Activated T-helper 17 cell treated with anti-CD3 and anti-CD28 coated beads, Interleukin-2, amount 50 U/mL, for 72 hours (primary cell): ENCODE data around the gene GREM2. TPM values are rescaled to one million over a fixed set of nuclear protein-coding genes. Genes with fewer than 3 reads are reported as not detected.
A peak's percentile ranks its signal among the peaks of the same experiment; 100 is the strongest.

Source experiments
- ATAC-seq: fragments of 150-1000 bp; cut with Tn5 transposase; replicated peaks from 2 replicates; pipeline ENCODE4 v1.10.0; 2021; ENCODE audit warnings: mild to moderate bottlenecking, moderate library complexity
- H3K27ac Mint-ChIP-seq: one replicate; pipeline ENCODE4 v1.8.0; 2022; ENCODE audit warnings: mixed read lengths
- H3K27me3 Mint-ChIP-seq: one replicate; pipeline ENCODE4 v1.8.0; 2022; ENCODE audit warnings: mixed read lengths
- H3K36me3 Mint-ChIP-seq: one replicate; pipeline ENCODE4 v1.8.0; 2022; ENCODE audit warnings: low read depth, mild to moderate bottlenecking, mixed read lengths
- H3K4me1 Mint-ChIP-seq: one replicate; pipeline ENCODE4 v1.8.0; 2022; ENCODE audit warnings: mixed read lengths
- H3K4me3 Mint-ChIP-seq: one replicate; pipeline ENCODE4 v1.8.0; 2022; ENCODE audit warnings: mild to moderate bottlenecking, mixed read lengths
- H3K9me3 Mint-ChIP-seq: one replicate; pipeline ENCODE4 v1.8.0; 2022; ENCODE audit warnings: mixed read lengths
- total RNA-seq, 2 donors: library from RNA; stranded (reverse); gene quantifications; one replicate each; pipeline ENCODE4 v1.2.3, GENCODE V29; 2022

The GREM2 gene
- total RNA-seq, 2 donors from 2014 or later = 3.4 to 7.5 TPM

DNA sequence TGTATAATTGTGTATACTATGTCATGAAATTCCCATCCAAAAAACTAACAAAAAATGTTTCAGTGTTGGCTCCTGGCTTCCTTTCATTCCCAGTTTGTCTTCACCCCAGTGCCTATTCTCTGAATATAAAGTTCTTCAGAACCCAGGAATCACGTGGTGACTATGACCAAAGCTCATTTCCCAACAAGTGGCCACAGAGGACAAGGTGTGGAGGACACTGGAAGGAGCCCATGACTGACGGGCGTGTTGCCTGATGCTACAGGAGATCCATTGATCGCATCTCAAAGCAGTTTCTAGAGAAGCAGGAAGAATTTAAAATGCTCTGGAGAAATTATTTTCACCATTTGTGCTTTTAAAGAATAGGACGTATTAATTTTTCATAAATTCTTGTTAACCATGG is 7.4 kb upstream of the GREM2 start:
- Mint-ChIP-seq H3K27me3 (no peaks in the 10 kb centered on the region), H3K9me3 (no peaks in the 10 kb centered on the region), H3K4me1 (peaks cover 5% of the 10 kb centered on the region), H3K27ac (no peak overlapping the region), H3K36me3 (no peaks in the 10 kb centered on the region), H3K4me3 (no peak overlapping the region)
- ATAC-seq = no peak

DNA sequence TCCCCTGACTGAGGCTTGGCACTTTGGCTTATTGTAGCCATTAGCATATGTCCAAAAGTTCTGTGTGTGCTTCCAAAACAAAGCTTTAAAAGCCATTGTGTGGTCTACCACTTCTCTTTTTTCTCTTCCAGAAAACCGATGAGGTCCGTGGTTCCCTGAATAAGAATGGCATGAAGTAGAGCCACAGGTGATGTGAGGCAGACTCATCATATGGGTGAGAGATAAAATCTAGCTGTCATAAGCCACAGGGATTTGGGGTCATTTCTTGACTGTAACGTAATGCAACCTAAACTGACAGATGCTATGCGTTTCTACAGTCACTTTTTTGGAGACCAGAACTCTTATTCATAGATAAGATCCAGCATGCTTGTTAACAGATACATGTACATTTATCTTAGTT is 7.0 kb upstream of the GREM2 start:
- H3K27ac Mint-ChIP-seq = no peak overlapping the region
- no peaks in the 10 kb centered on the region for H3K9me3 Mint-ChIP-seq
- no peaks in the 10 kb centered on the region for H3K36me3 Mint-ChIP-seq
- no peak overlapping the region for H3K4me3 Mint-ChIP-seq
- H3K27me3 Mint-ChIP-seq = no peaks in the 10 kb centered on the region
- H3K4me1 Mint-ChIP-seq = peaks cover 5% of the 10 kb centered on the region
- peak; percentile 96 for ATAC-seq

DNA sequence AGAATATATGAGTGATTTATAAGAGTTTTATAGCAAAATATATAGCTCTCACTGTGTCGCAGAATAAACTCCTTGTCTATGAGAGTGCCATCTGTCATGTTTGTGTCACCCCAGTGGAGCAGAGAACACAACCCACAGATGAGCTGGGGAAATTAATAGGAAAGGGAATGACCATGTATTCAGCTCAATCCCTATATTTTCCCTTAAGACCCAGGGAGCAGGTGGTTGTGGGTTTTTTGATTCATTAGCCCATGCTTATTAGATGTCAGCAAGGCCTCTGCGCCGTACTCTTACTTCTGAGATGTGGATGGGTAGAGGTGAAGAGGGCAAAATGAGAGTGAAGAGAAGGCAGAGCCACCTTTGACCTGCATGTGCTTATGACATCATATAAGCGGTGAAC is 4.1 kb upstream of the GREM2 start:
- ATAC-seq = no peak
- Mint-ChIP-seq H3K4me3 (no peak overlapping the region), H3K27ac (no peak overlapping the region), H3K4me1 (peaks cover 34% of the 10 kb centered on the region), H3K27me3 (no peaks in the 10 kb centered on the region), H3K36me3 (no peaks in the 10 kb centered on the region), H3K9me3 (no peaks in the 10 kb centered on the region)

DNA sequence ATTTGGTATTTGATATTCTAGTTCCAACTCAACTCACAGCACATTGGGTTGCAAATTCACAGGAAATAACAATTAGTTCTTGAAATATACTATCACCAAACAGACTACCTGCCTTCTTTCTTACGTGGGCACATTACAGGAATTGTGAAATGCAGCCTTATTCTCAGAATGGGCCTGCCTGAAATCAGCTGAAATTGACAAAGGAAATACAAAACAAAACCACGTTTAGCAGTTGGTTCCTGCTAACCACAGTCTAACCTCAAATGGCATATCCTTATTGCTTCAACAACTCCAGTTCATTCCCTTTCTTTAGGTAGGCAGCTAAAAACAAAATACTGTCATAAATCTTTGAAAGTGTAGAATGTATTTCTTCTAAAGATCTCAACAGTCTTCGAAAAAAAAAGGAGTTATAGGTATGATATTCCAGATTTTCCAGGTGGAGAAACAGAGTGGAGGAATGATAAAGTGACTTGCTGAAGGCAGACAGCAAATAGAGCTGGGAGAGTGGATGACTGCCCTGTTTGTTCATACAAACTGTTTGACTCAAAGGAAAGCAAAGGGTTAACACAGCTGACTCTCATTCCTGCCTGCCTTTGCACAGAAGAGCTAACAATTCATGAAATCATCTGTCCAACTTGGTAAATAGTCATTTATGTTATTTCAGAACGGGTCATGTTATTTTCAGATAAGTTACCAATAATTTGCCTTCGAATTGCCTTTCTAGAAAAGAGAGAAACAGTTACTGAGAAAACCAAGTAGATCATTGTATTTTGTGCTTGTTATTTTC is 1.6 kb upstream of the GREM2 start:
- peak overlapping the region; percentile 99 for H3K27ac Mint-ChIP-seq
- ATAC-seq = peak; percentile 28
- H3K36me3 Mint-ChIP-seq = no peaks in the 10 kb centered on the region
- no peaks in the 10 kb centered on the region for H3K9me3 Mint-ChIP-seq
- peaks cover 29% of the 10 kb centered on the region for H3K4me1 Mint-ChIP-seq
- H3K4me3 Mint-ChIP-seq = peak overlapping the region; percentile 99
- H3K27me3 Mint-ChIP-seq = no peaks in the 10 kb centered on the region

DNA sequence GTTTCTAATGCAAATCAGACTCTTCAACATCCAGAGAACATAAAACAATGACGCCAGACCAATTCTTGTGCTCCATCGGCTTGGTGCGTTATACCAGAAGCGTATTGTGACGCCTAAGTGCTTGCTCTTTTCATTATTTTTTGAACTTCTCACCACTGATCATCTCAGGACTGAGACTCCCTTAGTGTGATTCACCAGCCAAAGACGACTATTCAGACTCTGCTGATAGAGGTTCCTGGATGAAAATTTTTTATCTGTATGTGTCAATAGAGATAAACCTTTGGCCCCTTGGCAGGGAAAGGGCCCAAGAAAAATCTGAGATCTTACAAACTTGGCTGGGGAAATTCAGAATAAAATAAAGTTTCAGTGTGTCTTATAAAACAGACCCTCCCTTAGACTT is 856 bp upstream of the GREM2 start:
- H3K9me3 Mint-ChIP-seq = no peaks in the 10 kb centered on the region
- H3K27me3 Mint-ChIP-seq = no peaks in the 10 kb centered on the region
- peak; percentile 51 for ATAC-seq
- peak overlapping the region; percentile 99 for H3K4me3 Mint-ChIP-seq
- H3K36me3 Mint-ChIP-seq = no peaks in the 10 kb centered on the region
- H3K4me1 Mint-ChIP-seq = peaks cover 28% of the 10 kb centered on the region
- H3K27ac Mint-ChIP-seq = peak overlapping the region; percentile 99

DNA sequence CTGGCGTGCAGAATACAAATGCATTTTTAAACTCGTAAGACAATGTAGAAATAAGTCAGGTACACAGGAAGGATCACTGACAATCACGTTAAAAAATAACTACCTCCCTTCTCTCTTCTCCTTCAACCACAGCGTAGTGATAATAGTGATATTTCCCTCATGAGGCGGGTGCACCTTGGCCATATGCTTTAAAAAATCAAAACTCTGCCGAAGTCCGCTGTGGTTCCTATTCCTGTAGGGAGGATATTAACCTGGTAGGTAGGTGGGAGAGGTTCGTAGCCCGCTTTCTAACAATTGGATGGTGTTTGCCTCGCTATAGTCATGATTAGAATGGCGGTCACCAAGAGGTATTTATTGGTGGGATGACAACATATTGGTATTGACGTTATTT is 732 bp downstream of the GREM2 start:
- Mint-ChIP-seq H3K27ac (peak overlapping the region; percentile 99), H3K9me3 (no peaks in the 10 kb centered on the region), H3K4me3 (peak overlapping the region; percentile 99), H3K27me3 (no peaks in the 10 kb centered on the region), H3K4me1 (peaks cover 28% of the 10 kb centered on the region), H3K36me3 (no peaks in the 10 kb centered on the region)
- no peak for ATAC-seq

DNA sequence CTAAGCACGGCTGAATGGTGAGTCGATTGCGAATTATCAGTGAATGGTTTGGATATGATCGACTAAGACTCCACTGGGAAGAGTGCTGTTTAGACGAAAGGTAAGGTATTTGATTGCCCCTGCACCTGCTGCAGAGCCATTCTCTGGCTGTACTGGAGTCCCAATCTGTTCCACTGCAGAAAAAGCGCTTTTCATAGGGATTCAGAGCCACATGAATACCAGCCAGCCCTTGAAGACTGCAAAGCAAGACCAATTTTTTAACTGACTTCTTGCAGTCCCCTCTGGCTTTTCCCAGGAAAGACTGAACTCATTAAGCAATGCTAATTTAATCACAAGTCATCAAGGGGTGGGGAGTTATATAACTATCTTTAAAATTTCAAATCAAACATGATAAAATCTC is 1.3 kb downstream of the GREM2 start:
- Mint-ChIP-seq H3K36me3 (no peaks in the 10 kb centered on the region), H3K27me3 (no peaks in the 10 kb centered on the region), H3K9me3 (no peaks in the 10 kb centered on the region), H3K27ac (no peak overlapping the region), H3K4me3 (peak overlapping the region; percentile 99), H3K4me1 (peaks cover 28% of the 10 kb centered on the region)
- no peak for ATAC-seq

DNA sequence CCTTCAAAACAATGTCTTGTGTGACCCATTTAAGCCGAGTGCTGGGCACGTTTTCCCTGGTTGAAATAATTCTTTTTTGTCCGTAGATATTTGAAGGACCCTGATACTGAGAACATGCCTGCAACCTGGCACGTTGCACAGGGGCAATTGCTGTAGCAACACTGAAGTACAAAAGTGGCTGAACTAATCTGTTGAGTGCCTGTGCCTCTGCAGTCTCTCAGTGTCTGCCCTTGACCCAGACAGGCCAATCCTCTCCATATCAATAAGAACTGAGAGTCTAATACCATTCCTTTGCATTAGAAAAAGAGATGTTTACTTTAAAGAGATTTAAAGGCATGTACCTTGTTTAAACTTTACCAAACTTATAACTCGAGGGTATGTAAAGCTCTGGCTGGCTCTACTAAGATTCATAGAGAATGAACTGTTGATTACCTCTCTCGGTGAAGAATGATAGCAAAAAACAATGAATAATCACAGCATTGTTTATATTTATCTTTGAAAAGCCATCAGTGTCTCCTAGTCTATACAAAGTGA is 2.4 kb downstream of the GREM2 start:
- H3K9me3 Mint-ChIP-seq = no peaks in the 10 kb centered on the region
- H3K4me1 Mint-ChIP-seq = peaks cover 28% of the 10 kb centered on the region
- H3K36me3 Mint-ChIP-seq = no peaks in the 10 kb centered on the region
- no peak for ATAC-seq
- no peak overlapping the region for H3K27ac Mint-ChIP-seq
- peak overlapping the region; percentile 99 for H3K4me3 Mint-ChIP-seq
- H3K27me3 Mint-ChIP-seq = no peaks in the 10 kb centered on the region

DNA sequence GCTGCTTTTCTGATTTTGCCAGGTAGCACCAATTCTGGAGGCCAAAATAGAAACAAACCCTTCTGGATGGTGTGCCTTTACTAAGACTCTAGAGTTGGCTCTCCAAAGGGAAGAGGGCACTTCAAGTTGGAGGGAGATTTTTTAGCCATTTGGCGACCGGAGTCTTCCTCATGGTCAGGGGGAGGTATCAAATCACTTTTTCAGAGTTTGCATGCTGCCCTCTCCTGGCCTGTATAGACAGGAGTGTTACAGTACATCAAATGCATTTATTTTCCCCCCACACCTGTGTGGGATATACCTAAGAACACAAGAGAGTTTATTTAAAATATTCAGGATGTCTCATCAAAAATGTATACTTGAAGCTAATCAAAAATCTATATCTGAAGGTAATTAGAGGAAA is 3.2 kb downstream of the GREM2 start:
- Mint-ChIP-seq H3K27me3 (no peaks in the 10 kb centered on the region), H3K9me3 (no peaks in the 10 kb centered on the region), H3K36me3 (no peaks in the 10 kb centered on the region), H3K4me1 (peaks cover 26% of the 10 kb centered on the region), H3K4me3 (peak overlapping the region; percentile 99), H3K27ac (no peak overlapping the region)
- no peak for ATAC-seq

DNA sequence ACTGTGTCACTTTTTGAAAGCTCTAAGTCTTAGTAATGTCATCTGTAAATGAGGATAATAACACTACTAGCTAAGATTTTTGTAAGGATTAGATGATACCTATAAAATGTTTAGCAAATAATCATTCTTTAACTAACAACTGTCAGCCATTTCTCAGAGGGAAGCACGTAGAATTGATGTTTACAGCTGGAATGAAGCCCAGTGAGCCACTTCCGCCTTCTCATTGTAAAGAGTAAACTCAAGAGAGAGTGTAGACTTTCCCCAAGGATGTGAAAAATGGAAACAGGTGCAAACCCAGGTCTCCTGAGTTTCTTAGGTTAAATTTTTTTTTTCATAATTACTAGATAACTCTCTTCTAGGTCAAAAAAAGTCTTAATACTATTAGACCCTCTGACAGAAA is 4.9 kb downstream of the GREM2 start:
- no peaks in the 10 kb centered on the region for H3K9me3 Mint-ChIP-seq
- no peak overlapping the region for H3K27ac Mint-ChIP-seq
- H3K4me3 Mint-ChIP-seq = peak overlapping the region; percentile 11
- H3K36me3 Mint-ChIP-seq = no peaks in the 10 kb centered on the region
- ATAC-seq = no peak
- H3K27me3 Mint-ChIP-seq = no peaks in the 10 kb centered on the region
- peaks cover 14% of the 10 kb centered on the region for H3K4me1 Mint-ChIP-seq

DNA sequence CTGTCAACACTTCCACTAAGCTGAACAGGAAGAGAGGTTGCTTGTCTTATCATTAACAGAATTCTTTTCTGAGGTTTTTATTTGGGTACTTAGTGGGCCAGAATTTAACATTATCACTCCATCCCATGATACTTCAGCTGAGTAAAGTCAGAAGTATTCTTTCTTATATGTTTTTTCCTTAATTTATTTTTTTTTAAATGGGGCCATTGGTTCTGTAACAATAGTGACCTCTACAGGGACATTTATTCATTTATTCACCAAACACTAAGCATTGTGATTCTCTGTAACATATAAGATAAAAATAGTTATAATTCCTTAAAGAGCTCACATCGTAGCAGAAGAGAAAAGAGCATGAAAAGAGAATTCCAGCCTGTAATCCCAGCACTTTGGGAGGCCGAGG is 9.8 kb downstream of the GREM2 start:
- no peak overlapping the region for H3K4me3 Mint-ChIP-seq
- no peaks in the 10 kb centered on the region for H3K27me3 Mint-ChIP-seq
- no peaks in the 10 kb centered on the region for H3K9me3 Mint-ChIP-seq
- H3K4me1 Mint-ChIP-seq = peaks cover 8% of the 10 kb centered on the region
- peaks cover 11% of the 10 kb centered on the region for H3K36me3 Mint-ChIP-seq
- H3K27ac Mint-ChIP-seq = no peak overlapping the region
- no peak for ATAC-seq

DNA sequence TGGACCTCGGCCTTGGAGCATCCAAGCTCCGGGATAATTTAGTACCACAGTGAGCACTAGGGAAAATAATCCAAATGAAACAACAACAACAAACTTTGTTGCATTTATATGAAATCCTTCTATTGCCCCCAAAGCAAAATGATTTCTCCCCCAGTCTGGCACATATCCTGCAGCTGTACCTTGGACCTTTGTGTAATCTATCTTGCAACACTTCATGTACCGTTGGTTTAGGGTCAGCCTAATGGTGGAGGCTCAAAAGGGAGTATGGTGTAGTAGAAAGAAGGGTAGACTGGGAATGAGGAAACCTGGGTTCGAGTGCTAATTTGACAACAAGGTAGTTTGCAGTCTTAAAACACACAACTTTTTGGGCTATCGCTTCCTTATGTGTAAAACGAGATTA is 12.1 kb downstream of the GREM2 start:
- Mint-ChIP-seq H3K9me3 (no peaks in the 10 kb centered on the region), H3K4me1 (peaks cover 8% of the 10 kb centered on the region), H3K36me3 (peaks cover 11% of the 10 kb centered on the region), H3K4me3 (no peak overlapping the region), H3K27me3 (no peaks in the 10 kb centered on the region), H3K27ac (no peak overlapping the region)
- ATAC-seq = no peak

DNA sequence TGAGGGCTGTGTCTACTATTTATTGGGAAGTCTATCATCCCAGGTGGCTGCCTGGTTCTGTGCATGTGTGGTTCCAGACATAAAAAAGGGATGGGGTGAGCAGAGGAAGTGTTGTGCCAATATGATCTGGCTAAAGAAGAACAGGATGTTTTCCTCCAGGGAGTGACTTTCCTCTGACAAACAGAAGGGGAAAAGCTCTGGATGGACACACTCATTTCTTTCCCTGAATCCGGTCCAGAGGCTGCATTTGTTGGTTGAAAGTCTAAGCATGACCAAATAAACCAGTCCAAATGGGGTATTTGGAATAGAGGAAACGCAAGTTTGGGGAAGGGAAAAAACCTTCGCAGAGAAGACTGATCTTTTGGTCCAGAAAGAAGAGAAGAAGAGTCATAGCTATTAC is 12.7 kb downstream of the GREM2 start:
- Mint-ChIP-seq H3K27me3 (no peaks in the 10 kb centered on the region), H3K27ac (no peak overlapping the region), H3K36me3 (peaks cover 11% of the 10 kb centered on the region), H3K4me1 (peaks cover 8% of the 10 kb centered on the region), H3K9me3 (no peaks in the 10 kb centered on the region), H3K4me3 (no peak overlapping the region)
- no peak for ATAC-seq

DNA sequence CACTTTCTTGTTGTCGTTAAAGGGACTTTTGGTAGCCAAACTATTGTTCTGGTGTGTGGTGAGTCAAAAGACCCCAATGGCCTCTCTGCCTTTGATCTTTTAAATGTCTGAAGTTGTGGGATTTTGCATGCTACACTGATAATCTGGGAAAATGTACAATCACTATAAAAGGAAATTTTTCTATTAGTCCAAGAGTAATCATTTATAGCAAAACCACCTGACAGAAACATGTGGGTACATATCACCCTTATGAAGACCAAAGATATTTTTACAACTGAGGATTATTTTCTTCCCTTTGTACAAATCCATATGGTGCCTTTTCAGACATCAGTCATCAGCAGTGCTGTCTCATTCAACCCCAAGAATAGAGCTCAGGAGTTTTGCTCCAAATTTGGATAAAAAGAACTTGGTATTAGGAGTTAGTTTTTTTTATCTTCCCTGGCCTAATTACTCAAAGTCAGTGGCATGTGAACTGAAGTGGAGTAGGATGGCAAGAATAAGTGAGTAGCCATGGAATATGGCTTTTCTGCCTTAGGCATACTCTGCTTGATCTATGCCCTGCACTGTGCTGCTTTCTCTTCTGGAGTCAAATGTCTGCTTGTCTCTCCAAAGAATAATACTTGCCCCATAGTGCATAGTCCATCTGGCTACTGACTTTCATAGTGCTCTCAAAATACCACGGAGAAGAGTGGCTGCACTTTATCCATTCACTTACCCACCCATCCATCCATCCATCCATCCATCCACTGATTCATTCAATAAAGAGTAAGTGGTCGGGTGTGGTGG is 13.5 kb downstream of the GREM2 start:
- H3K4me1 Mint-ChIP-seq = peaks cover 6% of the 10 kb centered on the region
- H3K4me3 Mint-ChIP-seq = no peak overlapping the region
- H3K36me3 Mint-ChIP-seq = peaks cover 11% of the 10 kb centered on the region
- no peak for ATAC-seq
- no peaks in the 10 kb centered on the region for H3K27me3 Mint-ChIP-seq
- no peak overlapping the region for H3K27ac Mint-ChIP-seq
- H3K9me3 Mint-ChIP-seq = no peaks in the 10 kb centered on the region

DNA sequence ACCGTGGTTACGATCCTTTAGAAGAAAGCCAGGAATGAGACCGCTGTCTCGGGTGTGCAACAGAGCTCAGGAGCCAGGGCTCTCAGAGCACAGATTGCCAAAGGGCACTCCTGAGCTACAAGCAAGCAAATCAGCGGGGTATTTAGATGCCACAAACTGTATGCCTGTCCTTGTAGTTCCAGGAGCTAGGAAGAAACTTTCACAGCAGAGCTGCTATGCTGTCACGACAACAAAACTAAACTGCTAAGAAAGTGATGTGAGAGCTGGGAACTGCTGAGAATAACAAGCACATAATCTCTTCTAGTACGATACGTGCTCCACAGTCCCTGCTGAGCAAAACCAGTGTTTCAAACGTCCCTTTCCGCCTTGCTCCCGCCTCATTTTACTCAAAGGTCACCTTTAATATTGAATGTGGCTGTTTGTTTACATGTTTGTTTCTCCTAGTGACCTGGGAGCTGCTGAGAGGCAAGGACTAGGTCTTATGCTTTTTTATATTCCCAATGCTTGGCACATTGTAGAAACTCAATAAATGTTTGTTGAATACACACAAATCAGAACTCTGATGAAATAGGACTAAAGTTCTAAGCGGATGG is 14.7 kb downstream of the GREM2 start:
- H3K9me3 Mint-ChIP-seq = no peaks in the 10 kb centered on the region
- H3K27ac Mint-ChIP-seq = no peak overlapping the region
- peaks cover 11% of the 10 kb centered on the region for H3K36me3 Mint-ChIP-seq
- no peaks in the 10 kb centered on the region for H3K27me3 Mint-ChIP-seq
- no peak overlapping the region for H3K4me3 Mint-ChIP-seq
- H3K4me1 Mint-ChIP-seq = peaks cover 7% of the 10 kb centered on the region
- no peak for ATAC-seq
